Measurements from ENCODE around the gene BTBD3.

Gene BTBD3

GRCh38 chr20:11917663-11918062, at the start of gene BTBD3:
BTBD3 (plus strand) TSS chr20:11917893; CDS start chr20:11918276, 383 bp downstream.
- no peak for DNase-seq

- no peak for DNase-seq
Observed at GRCh38 chr20:11869641-11870040, 48.1 kb upstream of the BTBD3 start.

GRCh38 chr20:11870411-11870810, 47.3 kb upstream of the BTBD3 start:
- DNase-seq: no peak

GRCh38 chr20:11876555-11876954, 41.1 kb upstream of the BTBD3 start:
- DNase-seq: no peak

- DNase-seq: no peak
Observed at GRCh38 chr20:11880680-11881079, 37.0 kb upstream of the BTBD3 start.

- no peak for DNase-seq
Observed at GRCh38 chr20:11881449-11881848, 36.2 kb upstream of the BTBD3 start.

GRCh38 chr20:11882651-11883050, 35.0 kb upstream of the BTBD3 start:
- no peak for DNase-seq

GRCh38 chr20:11888648-11889047, 29.0 kb upstream of the BTBD3 start:
- DNase-seq: no peak

- DNase-seq: peak; percentile 53
Observed at GRCh38 chr20:11890331-11891076, 27.2 kb upstream of the BTBD3 start.

GRCh38 chr20:11891077-11891775, 26.5 kb upstream of the BTBD3 start:
- DNase-seq: peak; percentile 31

GRCh38 chr20:11891776-11892545, 25.7 kb upstream of the BTBD3 start:
- DNase-seq: no peak

GRCh38 chr20:11894062-11894461, 23.6 kb upstream of the BTBD3 start:
- no peak for DNase-seq

- DNase-seq: no peak
Observed at GRCh38 chr20:11895861-11896387, 21.8 kb upstream of the BTBD3 start.

GRCh38 chr20:11901127-11901526, 16.6 kb upstream of the BTBD3 start:
- no peak for DNase-seq

- DNase-seq: no peak
Observed at GRCh38 chr20:11902285-11902697, 15.4 kb upstream of the BTBD3 start.

GRCh38 chr20:11905460-11906179, 12.1 kb upstream of the BTBD3 start:
- no peak for DNase-seq

GRCh38 chr20:11906626-11907480, 10.8 kb upstream of the BTBD3 start:
- DNase-seq: no peak

- no peak for DNase-seq
Observed at GRCh38 chr20:11907621-11908020, 10.1 kb upstream of the BTBD3 start.

GRCh38 chr20:11912013-11912658, 5.6 kb upstream of the BTBD3 start:
- no peak for DNase-seq

GRCh38 chr20:11912659-11913415, 4.9 kb upstream of the BTBD3 start:
- DNase-seq: no peak
